ENCODE results near the gene SH3BP2. TPM values are rescaled to one million over a fixed set of nuclear protein-coding genes. Genes with fewer than 3 reads are reported as not detected.
A peak's percentile ranks its signal among the peaks of the same experiment; 100 is the strongest.

The SH3BP2 gene
- total RNA-seq, 1 experiment from 2014 or later, result 20.4 TPM

- no peak for DNase-seq
- H3K36me3 ChIP-seq (replicated peaks; ENCODE audit: control insufficient read depth, insufficient read depth, low read length), result peaks cover 2% of the 10 kb centered on the region; the same call in 1 of the 2 replicates
- no peak overlapping the region for H3K4me3 ChIP-seq (ENCODE audit: insufficient read depth, low read depth, low read length)
- H3K27me3 ChIP-seq (ENCODE audit: control insufficient read depth, insufficient read depth, low read length), result no peaks in the 10 kb centered on the region
Measured at GRCh38 chr4:2849267-2850152, 56.6 kb downstream of the SH3BP2 start.

DNA sequence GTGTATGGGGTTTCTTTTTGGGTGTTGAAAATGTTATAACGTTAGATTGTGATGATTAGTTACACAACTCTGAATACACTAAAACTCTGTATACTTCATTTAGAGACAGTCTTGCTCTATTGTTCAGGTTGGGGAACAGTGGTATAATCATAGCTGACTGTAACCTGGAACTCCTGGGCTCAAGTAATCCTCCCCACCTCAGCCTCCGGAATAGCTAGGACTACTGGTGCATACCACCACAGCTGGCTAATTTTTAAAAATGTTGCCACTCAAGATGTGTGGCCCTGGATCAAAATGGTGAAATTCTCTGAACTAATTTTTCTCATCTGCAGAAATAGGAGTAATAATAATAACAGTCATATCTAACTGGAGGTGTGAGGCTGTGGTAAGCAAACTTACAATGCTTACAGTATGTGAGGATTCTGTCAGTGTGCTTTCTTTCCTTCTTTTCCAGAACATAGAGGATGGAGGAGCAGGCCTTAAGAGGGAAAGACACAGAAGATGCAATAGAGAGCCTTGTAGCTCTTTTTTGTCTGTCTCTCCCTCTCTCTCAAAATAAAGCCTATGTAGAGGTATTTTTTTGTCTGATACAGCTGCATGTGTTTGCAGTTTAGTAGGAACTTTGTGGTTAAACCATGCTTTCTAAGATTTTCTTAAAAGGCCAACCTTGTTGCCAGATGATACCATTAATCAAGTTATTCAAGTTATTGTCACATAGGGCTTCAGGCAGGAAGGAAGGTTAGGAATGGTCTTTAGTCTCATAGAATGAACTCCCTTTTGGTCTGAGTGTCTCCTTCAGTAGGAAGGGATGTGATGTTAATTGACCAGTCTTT, 58.3 kb downstream of the SH3BP2 start:
- Histone ChIP-seq H3K36me3 (replicated peaks; ENCODE audit: control insufficient read depth, insufficient read depth, low read length) (peaks cover 2% of the 10 kb centered on the region; the same call in 1 of the 2 replicates), H3K4me3 (ENCODE audit: insufficient read depth, low read depth, low read length) (no peak overlapping the region), H3K27me3 (ENCODE audit: control insufficient read depth, insufficient read depth, low read length) (no peaks in the 10 kb centered on the region)
- DNase-seq, result no peak

GRCh38 chr4:2852481-2852921, 59.6 kb downstream of the SH3BP2 start:
- H3K4me3 ChIP-seq (ENCODE audit: insufficient read depth, low read depth, low read length), result no peak overlapping the region
- DNase-seq, result no peak
- no peaks in the 10 kb centered on the region for H3K27me3 ChIP-seq (ENCODE audit: control insufficient read depth, insufficient read depth, low read length)
- peaks cover 2% of the 10 kb centered on the region; the same call in 1 of the 2 replicates for H3K36me3 ChIP-seq (replicated peaks; ENCODE audit: control insufficient read depth, insufficient read depth, low read length)

DNA sequence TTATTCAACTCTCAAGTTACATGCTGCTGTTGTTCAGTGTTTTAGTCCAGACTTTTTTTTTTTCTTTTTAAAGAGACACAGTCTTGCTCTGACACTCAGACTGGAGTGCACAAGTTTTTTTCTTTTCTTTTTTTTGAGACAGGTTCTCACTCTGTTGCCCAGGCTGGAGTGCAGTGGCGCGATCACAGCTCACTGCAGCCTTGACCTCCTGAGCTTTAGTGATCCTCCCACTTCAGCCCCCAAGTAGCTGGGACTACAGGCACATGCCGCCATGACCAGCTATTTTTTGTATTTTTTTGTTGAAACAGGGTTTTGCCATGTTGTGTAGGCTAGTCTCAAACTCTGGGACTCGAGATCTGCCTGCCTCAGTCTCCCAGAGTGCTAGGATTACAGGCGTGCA, 62.7 kb downstream of the SH3BP2 start:
- no peak for DNase-seq
- Histone ChIP-seq H3K4me3 (ENCODE audit: insufficient read depth, low read depth, low read length) (no peak overlapping the region), H3K27me3 (ENCODE audit: control insufficient read depth, insufficient read depth, low read length) (no peaks in the 10 kb centered on the region), H3K36me3 (replicated peaks; ENCODE audit: control insufficient read depth, insufficient read depth, low read length) (peaks cover 2% of the 10 kb centered on the region; the same call in 1 of the 2 replicates)

DNA sequence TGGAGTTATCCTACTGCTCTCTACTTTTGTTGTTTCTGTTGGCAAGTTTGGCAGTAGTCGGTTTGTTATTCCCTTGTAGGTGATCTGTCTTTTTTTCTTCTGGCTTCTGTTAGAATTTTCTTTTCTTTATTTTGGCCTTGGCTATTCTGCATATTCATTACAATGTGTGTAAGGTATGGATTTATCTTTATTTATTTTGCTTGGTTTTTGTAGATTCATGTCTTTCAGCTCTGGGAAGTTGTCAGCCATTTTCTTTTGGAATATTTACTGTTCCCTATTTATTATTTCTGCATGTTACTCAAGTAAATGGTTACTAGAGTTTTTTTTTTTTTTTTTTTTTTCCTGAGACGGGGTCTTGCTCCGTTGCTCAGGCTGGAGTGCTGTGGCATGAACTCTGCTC, 63.4 kb downstream of the SH3BP2 start:
- Histone ChIP-seq H3K36me3 (replicated peaks; ENCODE audit: control insufficient read depth, insufficient read depth, low read length) (peaks cover 2% of the 10 kb centered on the region; the same call in 1 of the 2 replicates), H3K4me3 (ENCODE audit: insufficient read depth, low read depth, low read length) (no peak overlapping the region), H3K27me3 (ENCODE audit: control insufficient read depth, insufficient read depth, low read length) (no peaks in the 10 kb centered on the region)
- no peak for DNase-seq

- DNase-seq, result no peak
- Histone ChIP-seq H3K4me3 (ENCODE audit: insufficient read depth, low read depth, low read length) (no peak overlapping the region), H3K36me3 (replicated peaks; ENCODE audit: control insufficient read depth, insufficient read depth, low read length) (peaks cover 2% of the 10 kb centered on the region; the same call in 1 of the 2 replicates), H3K27me3 (ENCODE audit: control insufficient read depth, insufficient read depth, low read length) (no peaks in the 10 kb centered on the region)
Measured at GRCh38 chr4:2857349-2857927, 64.6 kb downstream of the SH3BP2 start.

DNA sequence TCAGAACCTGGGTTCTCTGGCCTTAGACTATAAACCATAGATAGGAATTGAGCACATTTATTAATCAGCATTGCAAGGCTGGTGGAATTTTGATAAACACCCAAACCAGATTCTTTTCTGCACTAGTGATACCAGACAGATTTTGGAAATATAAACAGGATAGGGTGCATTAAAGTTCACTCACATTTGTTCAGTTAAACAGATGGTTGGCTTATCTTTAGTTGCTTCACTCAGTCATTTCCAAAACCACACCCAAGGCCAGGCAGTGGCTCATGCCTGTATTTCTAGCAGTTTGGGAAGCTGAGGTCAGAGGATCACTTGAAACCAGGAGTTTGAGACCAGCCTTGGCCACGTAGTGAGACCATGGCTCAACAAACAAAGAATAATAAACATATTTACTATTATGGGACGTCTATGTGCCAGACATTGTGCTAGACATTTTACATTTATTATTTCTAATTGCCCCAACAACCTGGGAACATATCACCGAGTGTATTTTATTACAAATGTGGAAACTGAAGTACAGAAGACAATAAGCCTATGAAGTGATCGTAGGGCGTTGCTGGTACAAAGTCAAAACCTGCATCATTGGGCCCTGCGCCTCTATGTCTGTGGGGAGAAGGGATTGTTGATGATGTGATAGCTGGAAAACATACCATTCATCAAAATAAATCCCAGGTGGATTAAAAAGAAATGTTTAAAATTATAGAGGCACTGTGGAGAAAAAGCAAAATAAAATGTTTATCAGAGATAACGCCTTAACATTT, 65.7 kb downstream of the SH3BP2 start:
- no peaks in the 10 kb centered on the region for H3K27me3 ChIP-seq (ENCODE audit: control insufficient read depth, insufficient read depth, low read length)
- no peak for DNase-seq
- peaks cover 2% of the 10 kb centered on the region; the same call in 1 of the 2 replicates for H3K36me3 ChIP-seq (replicated peaks; ENCODE audit: control insufficient read depth, insufficient read depth, low read length)
- no peak overlapping the region for H3K4me3 ChIP-seq (ENCODE audit: insufficient read depth, low read depth, low read length)

- no peak overlapping the region for H3K4me3 ChIP-seq (ENCODE audit: insufficient read depth, low read depth, low read length)
- H3K27me3 ChIP-seq (ENCODE audit: control insufficient read depth, insufficient read depth, low read length), result no peaks in the 10 kb centered on the region
- no peaks in the 10 kb centered on the region for H3K36me3 ChIP-seq (replicated peaks; ENCODE audit: control insufficient read depth, insufficient read depth, low read length)
- no peak for DNase-seq
Measured at GRCh38 chr4:2859514-2859913, 66.6 kb downstream of the SH3BP2 start.

DNA sequence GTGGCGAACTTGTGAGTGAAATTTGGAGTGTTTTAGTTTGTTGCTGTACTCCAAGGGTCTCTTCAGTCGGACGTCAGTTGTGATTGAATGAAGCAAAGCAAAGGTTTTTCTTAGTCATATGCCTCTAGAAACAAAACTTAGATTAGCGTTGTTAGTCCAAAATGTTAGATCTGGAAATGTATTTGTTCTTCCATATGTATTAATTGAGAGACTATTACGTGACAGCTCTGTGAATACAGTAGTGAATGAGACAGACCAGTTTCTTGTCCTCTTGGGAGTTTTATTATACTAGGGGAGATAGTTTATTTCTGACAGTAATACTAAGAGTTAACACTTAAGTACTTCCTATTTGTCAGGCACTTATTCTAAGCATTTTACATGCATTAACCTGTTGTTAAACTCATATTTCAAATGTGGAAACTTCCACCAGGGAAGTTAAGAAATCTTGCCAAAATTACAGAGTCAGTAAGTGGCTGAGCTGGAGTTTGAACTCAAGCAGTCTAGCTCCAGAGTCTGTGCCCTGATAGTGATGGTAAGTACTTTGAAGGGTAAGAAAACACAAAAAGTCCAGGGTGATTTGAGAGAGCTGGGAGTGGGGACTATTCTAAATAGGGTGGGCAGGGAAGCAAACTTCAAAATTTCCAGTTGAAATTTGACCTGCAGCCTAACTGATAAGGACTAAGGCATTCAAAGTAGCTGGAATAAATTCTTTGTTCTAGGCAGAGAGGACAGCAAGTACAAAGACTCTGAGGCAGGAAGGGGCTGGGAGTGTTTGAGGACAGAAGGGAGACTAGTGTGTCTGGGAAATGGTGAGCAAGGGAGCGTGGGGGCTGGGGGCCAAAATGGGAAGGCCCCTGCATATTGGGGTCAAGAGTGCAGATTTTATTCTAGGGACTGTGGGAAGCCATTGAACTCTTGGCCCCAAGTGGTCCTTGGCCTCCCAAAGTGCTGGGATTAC, 67.8 kb downstream of the SH3BP2 start:
- H3K36me3 ChIP-seq (replicated peaks; ENCODE audit: control insufficient read depth, insufficient read depth, low read length), result no peaks in the 10 kb centered on the region
- H3K27me3 ChIP-seq (ENCODE audit: control insufficient read depth, insufficient read depth, low read length), result no peaks in the 10 kb centered on the region
- no peak overlapping the region for H3K4me3 ChIP-seq (ENCODE audit: insufficient read depth, low read depth, low read length)
- DNase-seq, result no peak

GRCh38 chr4:2861631-2862436, 68.9 kb downstream of the SH3BP2 start:
- Histone ChIP-seq H3K4me3 (ENCODE audit: insufficient read depth, low read depth, low read length) (no peak overlapping the region), H3K27me3 (ENCODE audit: control insufficient read depth, insufficient read depth, low read length) (no peaks in the 10 kb centered on the region), H3K36me3 (replicated peaks; ENCODE audit: control insufficient read depth, insufficient read depth, low read length) (no peaks in the 10 kb centered on the region)
- DNase-seq, result no peak

DNA sequence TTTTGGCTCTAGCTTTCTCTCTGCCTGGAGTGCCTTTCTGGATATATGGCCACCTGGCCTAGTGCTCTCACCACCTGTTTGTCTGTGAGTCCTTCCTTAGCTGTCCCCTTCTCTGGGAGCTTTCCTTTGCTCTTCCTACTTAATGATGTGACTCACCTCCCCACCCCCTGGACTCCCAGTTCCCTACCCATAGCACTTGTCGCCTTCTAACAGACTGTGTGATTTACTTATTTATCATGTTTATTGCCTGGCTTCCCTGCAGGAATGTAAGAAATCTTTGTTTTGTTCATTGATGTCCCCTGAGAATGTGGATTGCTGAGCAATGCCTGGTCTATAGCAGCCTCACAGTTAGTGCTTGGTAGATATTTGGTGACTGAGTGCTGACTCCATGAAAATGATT, 69.6 kb downstream of the SH3BP2 start:
- Histone ChIP-seq H3K36me3 (replicated peaks; ENCODE audit: control insufficient read depth, insufficient read depth, low read length) (no peaks in the 10 kb centered on the region), H3K27me3 (ENCODE audit: control insufficient read depth, insufficient read depth, low read length) (no peaks in the 10 kb centered on the region), H3K4me3 (ENCODE audit: insufficient read depth, low read depth, low read length) (no peak overlapping the region)
- DNase-seq, result peak; percentile 52

- no peak overlapping the region for H3K4me3 ChIP-seq (ENCODE audit: insufficient read depth, low read depth, low read length)
- DNase-seq, result no peak
- no peaks in the 10 kb centered on the region for H3K36me3 ChIP-seq (replicated peaks; ENCODE audit: control insufficient read depth, insufficient read depth, low read length)
- H3K27me3 ChIP-seq (ENCODE audit: control insufficient read depth, insufficient read depth, low read length), result no peaks in the 10 kb centered on the region
Measured at GRCh38 chr4:2863649-2864048, 70.8 kb downstream of the SH3BP2 start.
